ENCODE results near the gene PDE1C. TPM values are rescaled to one million over a fixed set of nuclear protein-coding genes. Genes with fewer than 3 reads are reported as not detected.

PDE1C gene
- total and polyA plus RNA-seq, 9 donors: 4.8 to 20.0 (median 11.8) TPM

DNA sequence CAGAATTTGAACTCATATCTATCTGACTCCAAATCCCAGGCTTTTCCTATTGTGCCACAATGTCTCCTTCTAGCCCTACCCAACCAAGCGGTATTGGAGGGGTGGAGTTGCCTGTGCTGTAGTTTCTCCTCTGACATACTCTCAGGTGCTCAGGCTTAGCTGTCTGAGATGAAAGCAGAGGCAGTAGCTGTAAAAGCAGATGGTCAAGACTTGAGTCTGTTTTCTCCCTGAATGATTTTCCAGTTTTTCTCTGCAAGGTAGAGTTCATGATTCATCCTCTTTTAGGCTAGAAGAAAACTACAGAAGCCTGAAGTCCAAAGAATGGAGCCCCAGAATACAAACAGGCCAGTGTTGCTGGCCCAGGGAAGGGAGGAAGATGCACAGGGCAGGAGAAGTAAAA, 130.0 kb downstream of the PDE1C start:
- H3K4me1 ChIP-seq (ENCODE audit: insufficient read depth): no peaks in the 10 kb centered on the region
- WGBS, 3 donors: 92 to 97% (median 92%) methylated on average over 1 of the region's 1 CpG
- H3K27me3 ChIP-seq: no peaks in the 10 kb centered on the region
- TF ChIP-seq POLR2A (IDR thresholded peaks at IDR 0.05): no peak
- no peak for TF ChIP-seq EP300 (IDR thresholded peaks at IDR 0.05)
- TF ChIP-seq, protein P1, sequence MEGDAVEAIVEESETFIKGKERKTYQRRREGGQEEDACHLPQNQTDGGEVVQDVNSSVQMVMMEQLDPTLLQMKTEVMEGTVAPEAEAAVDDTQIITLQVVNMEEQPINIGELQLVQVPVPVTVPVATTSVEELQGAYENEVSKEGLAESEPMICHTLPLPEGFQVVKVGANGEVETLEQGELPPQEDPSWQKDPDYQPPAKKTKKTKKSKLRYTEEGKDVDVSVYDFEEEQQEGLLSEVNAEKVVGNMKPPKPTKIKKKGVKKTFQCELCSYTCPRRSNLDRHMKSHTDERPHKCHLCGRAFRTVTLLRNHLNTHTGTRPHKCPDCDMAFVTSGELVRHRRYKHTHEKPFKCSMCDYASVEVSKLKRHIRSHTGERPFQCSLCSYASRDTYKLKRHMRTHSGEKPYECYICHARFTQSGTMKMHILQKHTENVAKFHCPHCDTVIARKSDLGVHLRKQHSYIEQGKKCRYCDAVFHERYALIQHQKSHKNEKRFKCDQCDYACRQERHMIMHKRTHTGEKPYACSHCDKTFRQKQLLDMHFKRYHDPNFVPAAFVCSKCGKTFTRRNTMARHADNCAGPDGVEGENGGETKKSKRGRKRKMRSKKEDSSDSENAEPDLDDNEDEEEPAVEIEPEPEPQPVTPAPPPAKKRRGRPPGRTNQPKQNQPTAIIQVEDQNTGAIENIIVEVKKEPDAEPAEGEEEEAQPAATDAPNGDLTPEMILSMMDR (IDR thresholded peaks at IDR 0.05): no peak
- no peak for DNase-seq
- intact Hi-C loops (cut with DNase I): no loop called here
- H3K4me3 ChIP-seq: no peak overlapping the region
- H3K27ac ChIP-seq: no peak overlapping the region
- H3K9me3 ChIP-seq: no peaks in the 10 kb centered on the region
- H3K36me3 ChIP-seq: no peaks in the 10 kb centered on the region

DNA sequence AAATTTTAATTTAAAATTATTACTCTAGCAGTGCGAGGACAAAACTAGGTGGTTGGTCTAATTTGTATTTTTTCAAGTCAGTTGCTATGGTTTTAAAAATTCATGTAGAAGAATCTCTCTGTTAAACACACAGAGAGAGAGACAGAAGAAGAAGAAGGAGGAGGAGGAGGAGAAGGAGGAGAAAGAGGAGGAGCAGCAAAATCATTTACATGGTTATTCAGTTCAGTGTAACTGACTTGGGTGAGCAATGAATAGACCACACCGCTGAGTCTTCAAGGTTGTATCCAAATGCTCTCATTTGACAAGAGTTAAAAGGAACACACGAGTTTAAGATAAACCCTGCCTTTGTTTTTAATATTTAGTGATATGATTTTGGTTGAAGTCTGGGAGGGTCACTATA, 131.1 kb downstream of the PDE1C start:
- H3K4me1 ChIP-seq (ENCODE audit: insufficient read depth): no peaks in the 10 kb centered on the region
- H3K36me3 ChIP-seq: no peaks in the 10 kb centered on the region
- no peaks in the 10 kb centered on the region for H3K9me3 ChIP-seq
- 53 to 71% (median 60%) methylated on average over 3 of the region's 3 CpGs for WGBS, 3 donors
- intact Hi-C loops (cut with DNase I): no loop called here
- H3K27me3 ChIP-seq: no peaks in the 10 kb centered on the region
- H3K27ac ChIP-seq: no peak overlapping the region
- no peak for TF ChIP-seq EP300 (IDR thresholded peaks at IDR 0.05)
- no peak for TF ChIP-seq POLR2A (IDR thresholded peaks at IDR 0.05)
- TF ChIP-seq, protein P1 (IDR thresholded peaks at IDR 0.05): no peak
- no peak for DNase-seq
- H3K4me3 ChIP-seq: no peak overlapping the region

DNA sequence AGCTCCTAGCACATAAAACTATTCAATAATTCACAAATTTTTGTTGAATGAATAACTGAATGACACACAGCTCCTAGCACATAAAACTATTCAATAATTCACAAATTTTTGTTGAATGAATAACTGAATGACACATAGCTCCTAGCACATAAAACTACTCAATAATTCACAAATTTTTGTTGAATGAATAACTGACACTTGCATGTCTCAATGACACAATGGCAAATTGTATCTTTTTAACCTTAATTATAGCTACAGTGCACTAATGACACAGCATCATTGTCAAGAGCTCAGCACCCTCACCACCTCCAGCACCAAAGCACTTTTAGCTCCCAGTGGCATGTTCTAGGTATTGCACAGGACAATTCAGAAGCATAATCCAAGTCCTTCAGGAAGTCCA, 131.6 kb downstream of the PDE1C start:
- Histone ChIP-seq H3K27ac (no peak overlapping the region), H3K36me3 (no peaks in the 10 kb centered on the region), H3K4me3 (no peak overlapping the region), H3K9me3 (no peaks in the 10 kb centered on the region), H3K27me3 (no peaks in the 10 kb centered on the region), H3K4me1 (ENCODE audit: insufficient read depth) (no peaks in the 10 kb centered on the region)
- TF ChIP-seq POLR2A (IDR thresholded peaks at IDR 0.05) (no peak), EP300 (IDR thresholded peaks at IDR 0.05) (no peak)
- TF ChIP-seq, protein P1 (IDR thresholded peaks at IDR 0.05): no peak
- no peak for DNase-seq
- intact Hi-C loops (cut with DNase I): no loop called here

- H3K4me1 ChIP-seq (ENCODE audit: insufficient read depth): no peaks in the 10 kb centered on the region
- H3K9me3 ChIP-seq: no peaks in the 10 kb centered on the region
- no peaks in the 10 kb centered on the region for H3K36me3 ChIP-seq
- intact Hi-C loops (cut with DNase I): no loop called here
- TF ChIP-seq POLR2A (IDR thresholded peaks at IDR 0.05) (no peak), EP300 (IDR thresholded peaks at IDR 0.05) (no peak)
- TF ChIP-seq, protein P1 (IDR thresholded peaks at IDR 0.05): no peak
- H3K4me3 ChIP-seq: no peak overlapping the region
- no peak overlapping the region for H3K27ac ChIP-seq
- no peak for DNase-seq
- H3K27me3 ChIP-seq: no peaks in the 10 kb centered on the region
These were observed 132.2 kb downstream of the PDE1C start for GRCh38 chr7:31937982-31938381.

Data from ovary (tissue), 9 donors.